ENCODE measurements around the gene CDH13. TPM values are rescaled to one million over a fixed set of nuclear protein-coding genes. Genes with fewer than 3 reads are reported as not detected.

CDH13 gene
- total and polyA plus RNA-seq, 10 of the 15 experiments (the other 5 are each of a cell fraction or from before 2014, with no cell fraction given) = under 0.01 to 0.05 TPM; not detected in 8

DNA sequence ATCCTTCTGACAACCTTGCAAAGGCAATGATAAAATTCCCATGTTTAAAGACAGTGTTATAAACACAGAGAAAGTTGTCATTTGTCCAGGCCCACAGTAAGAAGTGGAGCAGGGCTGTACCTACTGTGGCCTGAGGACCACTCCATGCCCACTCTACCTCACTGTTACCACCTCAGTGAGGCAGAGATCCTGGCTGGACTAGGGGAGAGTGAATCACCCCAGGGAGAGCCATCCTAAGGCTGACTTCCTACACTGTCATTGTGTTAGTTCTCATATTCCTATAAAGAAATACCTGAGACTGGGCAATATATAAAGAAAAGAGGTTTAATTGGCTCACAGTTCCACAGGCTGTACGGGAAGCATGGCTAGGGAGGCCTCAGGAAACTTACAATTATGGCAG is 952.3 kb downstream of the CDH13 start (continued):
- no peak for TF ChIP-seq ZBTB33 (IDR thresholded peaks at IDR 0.05)

DNA sequence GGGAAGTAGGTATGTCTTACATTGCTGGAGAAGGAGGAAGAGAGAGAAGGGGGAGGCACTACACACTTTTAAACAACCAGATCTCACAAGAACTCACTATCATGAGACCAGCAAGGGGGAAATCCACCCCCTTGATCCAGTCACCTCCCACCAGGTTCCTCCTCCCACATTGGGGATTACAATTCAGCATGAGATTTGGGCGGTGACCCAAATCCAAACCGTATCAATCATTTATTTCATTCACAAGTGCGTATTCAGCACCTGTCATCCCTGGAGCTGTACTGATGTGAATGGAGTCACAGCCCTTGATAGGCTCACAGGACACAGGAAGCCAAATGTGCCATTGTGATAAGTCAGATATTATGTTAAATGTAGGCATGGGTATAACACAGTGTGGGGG is 952.7 kb downstream of the CDH13 start:
- no peak for TF ChIP-seq KLF5 (IDR thresholded peaks at IDR 0.05; ENCODE audit: partially characterized antibody)
- TF ChIP-seq BCLAF1 (IDR thresholded peaks at IDR 0.05) = no peak
- TF ChIP-seq, protein P1, sequence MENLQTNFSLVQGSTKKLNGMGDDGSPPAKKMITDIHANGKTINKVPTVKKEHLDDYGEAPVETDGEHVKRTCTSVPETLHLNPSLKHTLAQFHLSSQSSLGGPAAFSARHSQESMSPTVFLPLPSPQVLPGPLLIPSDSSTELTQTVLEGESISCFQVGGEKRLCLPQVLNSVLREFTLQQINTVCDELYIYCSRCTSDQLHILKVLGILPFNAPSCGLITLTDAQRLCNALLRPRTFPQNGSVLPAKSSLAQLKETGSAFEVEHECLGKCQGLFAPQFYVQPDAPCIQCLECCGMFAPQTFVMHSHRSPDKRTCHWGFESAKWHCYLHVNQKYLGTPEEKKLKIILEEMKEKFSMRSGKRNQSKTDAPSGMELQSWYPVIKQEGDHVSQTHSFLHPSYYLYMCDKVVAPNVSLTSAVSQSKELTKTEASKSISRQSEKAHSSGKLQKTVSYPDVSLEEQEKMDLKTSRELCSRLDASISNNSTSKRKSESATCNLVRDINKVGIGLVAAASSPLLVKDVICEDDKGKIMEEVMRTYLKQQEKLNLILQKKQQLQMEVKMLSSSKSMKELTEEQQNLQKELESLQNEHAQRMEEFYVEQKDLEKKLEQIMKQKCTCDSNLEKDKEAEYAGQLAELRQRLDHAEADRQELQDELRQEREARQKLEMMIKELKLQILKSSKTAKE (IDR thresholded peaks at IDR 0.05; ENCODE audit: low read depth, poor library complexity, severe bottlenecking) = no peak
- TF ChIP-seq BACH1 (IDR thresholded peaks at IDR 0.05; ENCODE audit: borderline replicate concordance) = no peak
- TF ChIP-seq YBX1 (IDR thresholded peaks at IDR 0.05) = no peak
- TF ChIP-seq MTA2 (IDR thresholded peaks at IDR 0.05; ENCODE audit: low read depth) = no peak
- TF ChIP-seq FOXK2 (IDR thresholded peaks at IDR 0.05) = no peak
- no peak for TF ChIP-seq STAT1 (conservative IDR thresholded peaks at IDR 0.05)
- no peak for TF ChIP-seq MYC (IDR thresholded peaks at IDR 0.05; ENCODE audit: insufficient read depth, insufficient read length, insufficient replicate concordance, low read length, severe bottlenecking)
- TF ChIP-seq RB1 (IDR thresholded peaks at IDR 0.05; ENCODE audit: borderline replicate concordance) = no peak
- TF ChIP-seq, protein P2, sequence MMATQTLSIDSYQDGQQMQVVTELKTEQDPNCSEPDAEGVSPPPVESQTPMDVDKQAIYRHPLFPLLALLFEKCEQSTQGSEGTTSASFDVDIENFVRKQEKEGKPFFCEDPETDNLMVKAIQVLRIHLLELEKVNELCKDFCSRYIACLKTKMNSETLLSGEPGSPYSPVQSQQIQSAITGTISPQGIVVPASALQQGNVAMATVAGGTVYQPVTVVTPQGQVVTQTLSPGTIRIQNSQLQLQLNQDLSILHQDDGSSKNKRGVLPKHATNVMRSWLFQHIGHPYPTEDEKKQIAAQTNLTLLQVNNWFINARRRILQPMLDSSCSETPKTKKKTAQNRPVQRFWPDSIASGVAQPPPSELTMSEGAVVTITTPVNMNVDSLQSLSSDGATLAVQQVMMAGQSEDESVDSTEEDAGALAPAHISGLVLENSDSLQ (IDR thresholded peaks at IDR 0.05) = no peak
- no peak for TF ChIP-seq HSF1 (IDR thresholded peaks at IDR 0.05; ENCODE audit: low read depth, low read length)
- Histone ChIP-seq H3K9me3 (replicated peaks; ENCODE audit: control insufficient read depth, insufficient read depth, low read length) (no peaks in the 10 kb centered on the region), H3K4me1 (ENCODE audit: control insufficient read depth, insufficient read depth, low read length) (no peaks in the 10 kb centered on the region), H3K27ac (ENCODE audit: control insufficient read depth, insufficient read depth) (no peak overlapping the region), H3K36me3 (ENCODE audit: control insufficient read depth in 2 of 2, insufficient read depth in 2 of 2, low read length in 1 of 2) (no peaks in the 10 kb centered on the region), H3K79me2 (ENCODE audit: control insufficient read depth, insufficient read depth, low read length) (no peaks in the 10 kb centered on the region), H2AFZ (ENCODE audit: control insufficient read depth, low read depth, low read length) (no peak overlapping the region), H3K4me3 (no peak overlapping the region), H3K9ac (ENCODE audit: control insufficient read depth, insufficient read depth, low read length) (no peak overlapping the region), H3K27me3 (replicated peaks in 1 of 2; ENCODE audit: control insufficient read depth in 2 of 2, insufficient read depth in 2 of 2, low read length in 1 of 2) (peaks cover 0 to 2% of the 10 kb centered on the region in 2 experiments; a peak in 2 of 4 replicates), H4K20me1 (ENCODE audit: control insufficient read depth, insufficient read depth) (no peaks in the 10 kb centered on the region), H3K4me2 (ENCODE audit: control insufficient read depth, insufficient read depth) (no peak overlapping the region)
- WGBS (ENCODE audit: insufficient coverage, insufficient replicate concordance, low lambda C conversion rate, missing lambda C conversion rate) = 26% methylated on average over 3 of the region's 3 CpGs
- FAIRE-seq (no peak), DNase-seq (ENCODE audit: low read depth, low spot score) (no peak), ATAC-seq (no peak)
- SMC1A ChIA-PET (ENCODE audit: uncharacterized antibody, unreplicated experiment) = no interaction called here
- no TSS peak for BruUV-seq (replicated peaks)
- RAD21 ChIA-PET (ENCODE audit: unreplicated experiment) = no interaction called here
- in situ Hi-C loops (cut with MboI) (no loop called here), intact Hi-C loops (cut with micrococcal nuclease; ENCODE audit: unreplicated experiment) (no loop called here)
- POLR2A ChIA-PET = no interaction called here
- CTCF ChIA-PET = no interaction called here
